Activated naive CD4-positive, alpha-beta T cell (primary cell): ENCODE results near the gene RUNX1.

Experiments used
- DNase-seq, 4 experiments: peaks; one replicate each; lab custom pipeline; 2025; lab: John Stamatoyannopoulos, UW

Gene RUNX1

DNA sequence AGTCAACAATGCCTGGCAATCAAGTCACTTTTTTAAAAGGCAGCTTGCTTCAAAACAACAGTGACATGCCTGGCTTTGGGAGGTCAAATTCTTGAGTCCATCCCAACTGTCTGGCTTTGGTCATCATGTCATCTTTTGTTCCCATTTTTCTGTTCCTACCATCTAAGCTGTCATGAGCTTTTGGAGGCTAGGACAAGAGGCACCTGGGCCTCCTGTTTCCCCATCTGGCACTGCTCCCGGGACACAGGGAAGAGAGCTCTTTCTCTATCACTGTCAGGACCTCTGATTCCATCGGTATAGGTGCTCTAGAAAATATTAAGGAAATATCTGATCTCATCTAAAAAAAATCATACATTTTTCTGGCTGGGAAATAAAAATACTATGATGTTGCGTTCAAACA is 224.0 kb downstream of the RUNX1 start:
- no peak for DNase-seq

DNA sequence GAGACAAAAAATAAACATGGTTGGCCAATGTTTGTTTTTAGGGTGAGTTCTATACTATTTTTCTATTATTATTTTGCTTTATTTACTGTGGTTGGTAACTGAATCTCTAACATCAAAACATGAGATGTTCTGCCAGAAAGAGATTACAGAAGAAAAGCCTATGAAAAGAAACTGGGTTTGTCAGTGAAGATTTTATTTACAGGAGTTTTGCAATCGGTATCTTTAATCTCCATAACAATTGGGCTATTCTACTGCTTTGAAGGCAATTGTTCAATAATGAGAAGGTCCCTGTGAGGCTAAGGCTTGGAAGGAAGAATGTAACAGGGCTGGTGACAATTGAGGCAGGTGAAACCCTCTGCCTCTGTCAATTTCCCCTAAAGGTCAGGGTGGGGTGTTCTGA is 224.8 kb downstream of the RUNX1 start:
- no peak for DNase-seq

DNA sequence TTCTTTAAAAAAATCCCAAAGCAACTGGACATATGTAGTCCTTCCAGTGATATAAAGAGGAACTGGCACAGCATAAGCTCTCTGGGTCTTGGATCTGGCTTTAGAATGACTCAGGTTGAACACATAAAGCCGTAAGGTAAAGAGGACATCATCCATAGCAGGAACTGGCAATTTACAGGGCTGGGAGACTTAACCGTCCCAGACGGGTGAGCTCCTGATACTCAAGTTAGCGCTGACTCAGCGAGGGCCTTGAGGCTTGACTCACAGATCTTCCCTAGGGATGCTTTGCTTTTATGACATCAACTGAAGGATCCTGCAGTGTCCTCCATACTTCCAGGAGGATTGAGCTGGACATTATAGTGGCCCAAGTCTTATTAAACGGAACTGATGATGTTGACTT is 226.2 kb downstream of the RUNX1 start:
- no peak for DNase-seq

DNA sequence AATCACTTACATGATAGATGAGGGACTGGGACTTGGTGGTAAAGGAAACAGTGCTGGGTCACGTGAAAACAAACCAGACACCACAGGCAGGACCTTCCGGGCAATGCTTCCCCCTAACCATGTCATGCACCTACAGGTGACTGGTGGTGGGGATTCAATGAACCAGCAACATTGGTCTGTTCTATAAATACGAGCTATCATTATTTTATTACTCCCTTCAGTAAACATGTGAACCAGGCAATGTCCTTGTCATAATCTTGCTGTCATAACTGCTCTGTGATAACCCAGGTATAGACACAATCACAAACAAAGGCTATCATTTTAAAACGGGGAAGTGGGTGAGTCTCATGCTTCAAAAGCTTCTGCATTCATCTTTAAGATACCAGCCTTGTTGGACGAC is 226.9 kb downstream of the RUNX1 start:
- DNase-seq, result no peak

DNA sequence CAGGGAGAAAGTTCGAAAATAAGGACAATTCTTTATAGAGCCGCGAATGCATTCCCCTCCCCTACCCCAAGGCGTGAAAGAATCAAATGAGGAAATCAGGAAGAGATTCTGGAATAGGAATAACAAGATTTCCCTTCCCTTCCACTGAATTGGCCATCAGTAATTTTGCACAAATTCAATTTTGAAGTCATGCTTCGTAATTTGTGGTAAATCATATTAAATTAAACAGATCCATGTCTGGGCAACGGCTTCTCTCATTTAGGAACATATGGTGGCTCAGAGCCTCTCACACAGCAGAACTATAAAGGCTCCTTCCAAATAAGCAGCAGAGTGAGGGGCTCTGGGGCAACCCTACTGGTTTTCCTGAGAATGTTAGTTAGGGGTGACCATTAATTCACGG is 227.4 kb downstream of the RUNX1 start:
- DNase-seq, result no peak

DNA sequence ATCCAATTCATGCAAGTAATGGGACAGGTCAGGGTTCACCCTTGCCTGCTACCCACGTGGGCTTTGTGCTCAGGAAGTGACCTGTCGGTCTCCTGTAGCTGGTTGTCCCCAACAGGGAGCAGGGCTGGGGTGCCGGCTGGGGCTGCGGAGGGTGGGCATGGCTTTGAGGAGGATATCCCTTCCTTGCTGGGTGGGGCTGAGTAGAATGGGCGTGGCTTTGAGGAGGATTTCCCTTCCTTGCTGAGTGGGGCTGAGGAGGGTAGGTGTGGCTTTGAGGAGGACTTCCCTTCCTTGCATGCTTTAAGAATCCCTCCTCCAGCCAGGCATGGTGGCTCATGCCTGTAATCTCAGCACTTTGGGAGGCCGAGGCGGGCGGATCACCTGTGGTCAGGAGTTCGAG is 229.1 kb downstream of the RUNX1 start:
- DNase-seq, result no peak

DNA sequence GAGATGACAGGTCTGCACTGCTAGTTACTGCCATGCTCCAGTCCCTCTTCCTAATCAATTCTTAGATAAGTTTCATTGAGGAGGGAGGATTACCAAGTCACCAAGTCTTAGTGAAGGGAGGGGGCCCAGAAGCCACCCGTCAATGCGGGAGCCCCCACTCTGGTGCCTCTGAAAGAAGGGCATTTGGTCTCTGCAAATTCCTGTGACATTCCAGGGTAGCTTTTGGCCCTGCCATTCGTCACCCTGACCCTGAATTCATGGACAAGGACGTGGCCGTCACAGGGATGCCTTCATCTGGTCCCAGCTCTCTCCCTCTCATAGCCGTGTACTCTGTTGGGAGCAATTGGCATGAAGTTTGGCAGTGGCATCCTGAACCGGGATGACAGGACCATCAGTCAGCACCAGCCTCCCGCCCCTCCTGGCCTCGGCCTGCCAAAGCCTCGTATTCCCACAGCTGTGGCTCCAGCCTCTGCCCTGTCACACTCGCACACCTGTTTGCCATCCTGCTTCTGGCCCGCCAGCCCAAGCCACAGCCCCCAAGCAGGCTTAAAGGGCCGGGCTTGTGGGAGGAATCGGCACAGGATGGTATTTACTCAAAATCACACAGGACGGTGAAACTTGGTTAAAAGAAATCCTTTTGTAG is 229.6 kb downstream of the RUNX1 start:
- no peak for DNase-seq

DNA sequence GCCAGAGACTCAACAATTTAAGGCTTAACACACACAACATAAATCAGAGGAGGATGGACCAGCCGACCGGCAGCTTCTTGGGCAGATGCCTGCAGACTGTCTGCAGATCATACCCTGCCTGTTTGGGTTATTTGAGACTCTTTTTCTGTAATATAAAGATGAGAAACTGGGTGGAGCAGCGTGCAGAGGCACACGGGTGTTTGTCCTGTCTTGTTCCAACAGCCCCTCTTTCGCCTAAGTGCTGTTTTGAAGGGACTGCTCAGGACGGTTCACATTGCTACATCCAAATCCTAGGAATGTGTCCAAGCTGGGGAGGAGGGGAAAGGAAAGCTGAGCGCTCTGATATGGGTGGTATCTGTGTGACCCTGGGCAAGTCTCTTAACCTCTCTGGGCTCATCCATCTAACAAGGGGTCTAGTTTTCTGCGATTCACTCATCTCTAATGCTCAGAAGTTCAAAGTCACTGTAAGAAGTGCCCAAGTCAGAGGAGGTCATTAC is 230.4 kb downstream of the RUNX1 start:
- DNase-seq, result no peak

DNA sequence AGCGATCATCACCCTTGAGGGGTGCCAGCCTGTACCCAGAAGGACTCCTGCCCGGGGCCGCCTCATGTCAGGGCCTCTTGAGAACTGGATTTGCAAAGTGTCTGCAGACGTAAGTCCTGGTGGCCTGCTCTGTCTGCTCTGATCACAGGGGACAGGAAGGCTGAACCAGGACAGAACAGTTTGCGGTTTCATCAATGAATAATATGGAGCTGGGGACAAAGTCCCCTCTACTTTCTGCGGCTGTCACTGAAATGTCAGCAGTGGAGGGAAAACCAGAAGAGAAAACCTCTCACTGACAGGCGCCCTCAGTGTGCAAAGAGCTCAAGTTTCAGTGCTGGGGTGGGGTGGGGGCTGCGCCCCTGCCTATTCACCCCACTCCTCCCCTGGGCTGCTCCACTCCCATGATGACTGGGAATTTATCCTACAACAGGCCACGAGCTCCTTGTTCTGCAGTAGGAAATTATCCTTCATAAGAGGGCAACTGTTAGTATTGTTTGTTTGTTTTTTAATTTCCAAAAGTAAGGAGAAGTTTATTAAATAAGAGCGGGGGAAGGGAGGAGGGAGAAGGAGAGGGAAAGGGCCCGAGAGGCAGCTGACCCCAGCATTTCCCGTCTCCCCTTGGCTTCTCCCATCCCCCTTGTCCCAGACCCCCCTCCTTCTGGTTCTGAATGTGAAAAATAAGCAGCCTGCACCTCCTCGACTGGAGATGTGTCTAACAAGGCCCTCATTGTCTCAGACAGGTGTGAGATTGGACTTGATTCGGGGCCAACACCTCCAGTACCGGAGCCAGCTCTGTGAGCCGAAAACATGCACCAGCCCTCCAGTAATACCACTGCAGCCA is 231.1 kb downstream of the RUNX1 start:
- no peak for DNase-seq

DNA sequence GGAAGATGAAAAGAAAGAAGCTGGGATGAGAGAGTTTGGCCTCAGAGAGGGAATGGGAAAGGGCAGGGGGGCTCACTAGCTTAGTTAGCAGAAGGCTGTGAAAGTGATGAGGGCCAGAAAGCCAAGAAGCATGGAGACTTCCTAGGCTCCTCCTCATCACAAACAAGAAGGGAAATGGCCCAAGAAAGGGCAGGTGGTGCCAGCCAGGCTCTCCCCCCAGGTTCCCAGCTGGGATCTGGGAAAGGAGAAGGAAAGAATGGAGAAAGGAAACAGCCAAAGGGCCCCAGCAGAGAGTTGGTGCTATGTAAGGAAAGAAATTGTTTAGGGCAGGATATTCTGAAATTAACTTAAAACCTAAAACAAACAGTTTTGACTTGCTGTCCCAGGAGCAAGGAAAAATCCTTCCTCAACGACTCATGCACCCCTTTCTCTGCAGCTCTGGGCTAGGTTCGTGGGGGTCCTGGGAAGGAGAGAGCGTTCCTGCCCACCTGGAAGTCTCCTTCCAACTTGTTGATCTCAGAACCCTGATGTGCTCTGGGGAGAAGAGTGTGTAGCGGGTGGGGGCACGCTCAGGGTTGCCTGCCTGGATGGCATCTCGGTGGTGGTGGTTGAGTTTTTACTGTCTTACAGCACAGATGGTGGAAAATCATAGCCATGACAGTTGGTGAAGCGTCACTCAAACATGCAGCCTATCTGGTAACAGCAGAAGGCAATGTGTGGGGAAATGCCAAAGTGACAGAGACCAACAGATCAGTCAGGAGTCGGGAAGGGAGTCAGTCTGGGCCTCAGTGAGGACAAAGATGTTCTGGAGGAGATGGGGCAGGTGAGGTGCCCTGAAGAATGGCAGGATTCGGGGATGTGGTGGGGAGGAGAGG is 233.0 kb downstream of the RUNX1 start:
- no peak for DNase-seq

DNA sequence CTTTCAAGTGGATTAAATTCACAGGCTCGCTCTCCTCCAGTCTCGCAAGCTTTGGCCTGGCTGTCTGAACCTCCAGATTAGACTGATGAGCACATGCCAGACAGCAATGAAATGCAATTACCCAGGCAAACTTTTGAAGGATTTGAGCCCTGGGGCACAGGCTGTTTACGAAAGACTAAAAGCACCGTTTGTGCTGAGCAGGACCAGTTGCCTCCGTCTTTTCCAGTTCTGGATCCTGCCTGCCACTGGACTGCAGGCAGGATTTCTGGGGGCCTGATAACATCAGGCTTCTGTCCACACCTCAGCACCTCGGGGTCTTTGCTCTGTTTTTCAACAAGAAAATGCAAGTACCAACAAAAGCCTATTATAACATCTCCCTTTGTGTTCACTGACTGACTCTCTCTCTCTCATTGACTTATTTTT is 234.6 kb downstream of the RUNX1 start:
- DNase-seq, result no peak

DNA sequence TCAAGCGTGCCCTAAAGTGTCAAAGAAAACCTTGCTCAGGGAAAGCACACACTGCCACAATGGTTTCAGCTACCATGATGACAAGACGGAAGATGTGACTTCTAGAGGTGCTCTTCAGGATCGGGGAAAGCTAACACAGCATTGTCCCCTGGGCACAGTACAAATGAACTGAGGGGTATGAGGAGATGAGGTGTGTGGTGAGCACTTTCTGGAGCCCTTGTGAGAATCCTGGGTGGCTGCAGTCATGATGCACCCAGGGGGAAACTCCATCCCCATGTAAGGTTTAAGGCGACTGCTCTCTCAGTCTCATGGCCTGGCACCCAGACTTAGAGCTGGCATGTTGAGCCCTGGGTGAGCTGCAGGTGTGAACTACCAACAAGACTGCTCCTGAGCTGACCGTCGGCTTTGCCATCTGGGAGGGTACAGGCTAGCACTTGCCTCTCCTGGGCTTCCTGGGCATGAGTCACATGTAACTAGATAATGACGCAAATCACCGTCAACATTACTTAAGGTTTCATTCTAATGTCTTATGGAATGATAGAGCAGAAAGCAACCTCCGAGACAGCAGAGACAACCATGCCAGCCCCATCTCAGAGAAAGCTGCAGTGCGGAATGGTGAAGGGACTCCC is 235.7 kb downstream of the RUNX1 start:
- no peak for DNase-seq

DNA sequence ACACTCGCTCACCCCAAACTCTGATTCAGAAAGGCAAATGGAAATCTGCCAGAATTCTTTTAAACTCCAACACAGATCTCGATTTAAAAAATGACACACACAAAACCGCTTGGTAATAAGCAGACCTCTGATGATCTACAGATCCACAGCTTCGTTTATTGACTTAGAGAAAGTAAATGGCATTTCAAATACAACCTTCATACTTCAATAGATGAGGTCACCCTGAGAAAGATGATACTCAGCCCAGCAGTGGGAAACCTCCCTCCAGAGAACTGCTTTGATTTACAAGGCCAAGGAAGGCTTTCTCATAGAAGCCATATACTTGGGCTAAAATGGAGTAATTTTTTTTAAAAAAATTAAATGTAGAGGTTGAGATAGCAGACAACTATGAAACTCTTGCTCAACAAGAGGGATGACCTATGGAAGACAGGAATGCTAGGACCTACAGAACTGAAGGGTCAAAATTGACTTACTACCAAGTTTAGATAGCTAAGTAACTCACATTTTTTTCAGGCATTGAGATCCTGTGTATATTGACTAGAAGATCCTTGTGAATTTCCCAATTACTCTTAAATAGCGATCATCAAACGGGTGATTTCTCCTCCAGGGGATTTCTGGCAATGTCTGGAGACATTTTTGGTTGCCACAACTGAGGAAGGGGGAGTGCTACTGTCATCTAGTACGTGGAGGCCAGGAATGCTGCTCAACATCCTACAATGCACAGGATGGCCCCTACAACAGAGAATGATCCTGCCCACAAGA is 236.4 kb downstream of the RUNX1 start:
- DNase-seq, result no peak

DNA sequence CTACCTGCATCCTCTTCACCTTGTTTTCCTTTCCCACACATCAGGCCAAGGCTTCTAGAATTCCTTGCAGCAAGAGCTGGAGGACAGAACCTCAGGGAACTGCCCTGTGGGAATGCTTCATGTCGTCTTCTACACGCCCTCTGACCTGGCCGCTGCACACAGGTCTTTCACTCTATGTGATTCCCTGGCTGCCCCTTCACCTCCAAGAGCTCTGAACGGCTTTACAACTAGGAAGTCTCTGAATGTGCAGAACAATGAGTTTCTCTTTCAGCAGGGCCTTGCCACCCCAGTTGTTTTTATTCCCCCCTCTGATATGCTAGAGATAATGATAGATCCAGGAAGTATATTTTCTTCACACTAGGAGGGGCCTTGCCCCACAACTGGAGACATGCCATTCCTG is 237.7 kb downstream of the RUNX1 start:
- no peak for DNase-seq

DNA sequence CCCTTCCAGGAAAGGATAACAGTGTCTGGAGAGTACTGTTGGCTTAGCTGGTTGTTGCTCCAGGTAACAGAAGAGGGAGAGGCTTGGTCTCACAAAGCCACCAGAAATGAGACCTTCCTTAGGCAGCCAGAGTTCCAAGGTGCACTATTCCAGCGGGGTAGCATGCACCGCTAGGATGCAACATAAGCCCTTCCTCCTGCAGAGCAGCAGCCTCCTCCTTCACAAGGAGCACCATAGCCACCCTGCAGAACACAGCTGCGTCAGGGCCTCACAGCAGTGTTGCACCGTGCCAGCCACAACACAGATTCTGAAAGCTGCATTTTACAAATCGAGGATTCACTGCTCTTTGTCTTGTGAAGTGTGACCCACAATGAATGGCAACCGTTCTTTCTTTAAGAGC is 238.3 kb downstream of the RUNX1 start:
- DNase-seq, result no peak

DNA sequence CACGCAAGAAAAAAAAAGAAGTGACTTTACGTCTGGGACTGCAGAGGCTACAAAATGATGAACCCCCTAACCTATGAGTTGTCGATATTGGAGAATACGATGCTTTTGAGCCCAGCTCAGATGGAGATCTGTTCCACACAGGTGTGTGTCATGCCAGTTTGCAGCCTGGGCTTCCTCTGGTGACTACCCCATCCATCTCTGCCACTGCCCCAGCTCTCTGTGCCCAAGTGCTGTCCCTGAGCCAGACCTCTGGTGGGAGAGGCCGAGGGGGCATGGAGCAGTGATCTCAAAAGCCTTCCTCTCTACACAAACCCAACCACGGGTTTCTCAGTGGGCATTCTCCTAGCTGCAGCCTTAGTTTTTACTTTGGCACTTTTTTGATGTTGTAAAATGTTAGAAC is 239.3 kb downstream of the RUNX1 start:
- no peak for DNase-seq

DNA sequence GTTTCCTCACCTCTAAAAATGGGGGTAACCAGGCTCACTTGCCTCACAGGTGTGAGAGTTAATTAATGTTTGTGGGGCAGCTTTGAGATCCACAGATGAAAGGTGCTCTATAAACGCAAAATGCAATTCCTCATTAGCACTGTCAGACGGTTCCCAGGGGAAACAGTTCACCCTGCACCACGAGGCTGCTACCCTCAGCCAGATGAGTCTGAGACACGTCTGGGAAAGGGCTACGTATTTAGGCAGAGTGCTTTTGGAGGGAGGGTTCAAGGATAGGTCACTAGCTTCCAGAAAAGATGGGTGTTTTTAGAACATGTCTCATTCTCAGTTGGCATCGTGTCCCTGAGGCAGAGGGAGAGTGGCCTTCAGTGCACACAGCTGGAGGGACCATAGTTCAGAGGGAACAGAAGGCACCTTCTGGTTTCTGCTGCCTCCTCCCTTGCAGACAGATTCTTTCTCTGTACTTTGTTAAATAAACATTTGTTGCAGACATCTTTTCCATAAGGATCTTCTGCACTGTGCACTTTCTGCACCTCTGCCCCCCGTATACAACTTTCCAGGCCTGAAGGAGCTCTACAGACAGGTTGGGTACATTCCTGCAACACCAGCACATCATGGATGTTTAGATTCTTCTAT is 240.4 kb downstream of the RUNX1 start:
- DNase-seq, result no peak

DNA sequence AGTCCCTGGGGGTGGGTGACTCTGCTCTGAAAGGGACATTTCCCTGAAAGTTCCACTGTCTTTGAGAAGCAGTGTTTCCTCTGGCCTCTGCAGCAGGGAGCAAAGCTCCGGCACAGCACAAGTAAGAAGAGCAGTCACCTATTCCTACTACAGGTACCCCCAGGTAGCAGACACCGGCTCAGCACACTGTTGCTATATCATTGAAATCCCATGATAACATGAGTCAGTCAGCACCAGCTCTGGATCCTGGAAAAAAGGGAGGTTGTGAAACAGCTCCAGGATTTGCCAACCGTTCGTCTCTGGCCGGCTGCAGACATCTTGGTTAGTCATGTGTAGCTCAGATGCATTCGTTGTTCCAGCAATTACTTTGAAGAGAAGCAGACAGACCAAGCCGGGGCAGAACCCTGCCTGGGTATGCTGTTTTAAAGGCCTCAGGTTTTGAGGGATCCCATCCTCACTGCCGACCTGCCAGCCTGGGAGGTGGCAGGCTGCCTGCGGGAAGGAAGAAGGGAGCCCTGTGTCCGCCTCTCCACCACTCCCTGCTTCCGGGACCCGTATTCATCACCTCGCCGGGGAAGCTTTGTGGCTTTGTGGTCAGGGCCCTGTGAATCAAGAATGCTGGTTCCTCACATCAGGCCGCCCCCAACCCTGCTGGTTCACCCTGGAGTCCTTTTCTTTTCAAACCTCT is 241.1 kb downstream of the RUNX1 start:
- peak in 2 of 4 experiments; percentile 9 to 14 for DNase-seq

DNA sequence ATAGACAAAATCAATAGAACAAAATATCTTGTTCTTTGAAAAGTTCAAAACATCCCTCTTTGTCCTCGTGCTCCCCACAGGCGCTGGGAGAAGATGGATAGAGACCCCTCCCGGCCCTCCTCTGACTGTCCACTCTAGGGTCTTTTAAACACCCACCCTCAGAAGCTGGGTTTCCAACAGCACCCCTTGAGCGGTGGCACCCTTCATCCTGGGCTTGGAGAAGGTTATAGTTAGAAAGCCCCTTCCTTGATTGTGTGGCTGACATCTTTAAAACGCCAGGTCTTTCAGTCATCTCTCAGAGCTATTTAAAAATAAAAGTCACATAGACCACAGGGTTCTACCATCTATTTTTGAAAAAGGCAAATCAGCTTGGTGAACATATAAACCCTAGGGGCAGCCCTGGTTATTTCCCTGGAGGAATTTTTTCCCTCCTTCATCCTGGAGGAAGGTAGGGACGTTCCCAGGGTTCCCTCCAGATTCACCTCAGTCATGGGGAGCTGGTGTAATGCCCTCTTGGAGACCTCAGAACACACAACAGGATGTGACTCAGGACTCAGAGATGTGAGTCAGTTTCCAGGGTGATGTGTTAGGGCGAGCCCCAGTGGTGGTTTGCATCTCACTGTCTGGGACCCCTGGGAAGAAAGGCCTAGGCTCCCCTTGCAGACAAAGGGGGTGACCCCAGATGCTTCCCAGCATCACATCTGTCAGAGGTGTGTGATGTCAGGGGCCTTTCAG is 241.8 kb downstream of the RUNX1 start:
- peak in 2 of 4 experiments; percentile 6 to 16 for DNase-seq
